ENCODE measurements around the gene RNF224. TPM values are rescaled to one million over a fixed set of nuclear protein-coding genes. Genes with fewer than 3 reads are reported as not detected.

RNF224 gene
- total and polyA plus RNA-seq, 2 of the 13 experiments (the other 11 are each of a cell fraction or from before 2014, with no cell fraction given): 0.09 TPM; not detected in 1

- TF ChIP-seq HNF4G (IDR thresholded peaks at IDR 0.05; ENCODE audit: borderline replicate concordance, low read depth, low read length): no peak
- TF ChIP-seq HNF4G (CRISPR knock-in tag; IDR thresholded peaks at IDR 0.05; ENCODE audit: borderline replicate concordance, low read depth): no peak
- peak; percentile 30; the same call in 1 of the 2 replicates for TF ChIP-seq ZNF605 (CRISPR knock-in tag; IDR thresholded peaks at IDR 0.05)
- no peak for TF ChIP-seq ZNF234 (CRISPR knock-in tag; conservative IDR thresholded peaks at IDR 0.05)
- TF ChIP-seq BRF2 (CRISPR knock-in tag; IDR thresholded peaks at IDR 0.05): no peak
- no peak for TF ChIP-seq ZNF24 (IDR thresholded peaks at IDR 0.05)
- TF ChIP-seq ZC3H4 (CRISPR knock-in tag; IDR thresholded peaks at IDR 0.05; ENCODE audit: borderline replicate concordance): no peak
- TF ChIP-seq ATAD3A (CRISPR knock-in tag; IDR thresholded peaks at IDR 0.05): no peak
- no peak for TF ChIP-seq ZNF382 (CRISPR knock-in tag; IDR thresholded peaks at IDR 0.05; ENCODE audit: borderline replicate concordance)
- no peak for TF ChIP-seq DDIT3 (CRISPR knock-in tag; IDR thresholded peaks at IDR 0.05)
- TF ChIP-seq ZNF574 (CRISPR knock-in tag; IDR thresholded peaks at IDR 0.05): no peak; the same call in 1 of the 2 replicates
- no peak; the same call in 1 of the 2 replicates for TF ChIP-seq ZNF761 (CRISPR knock-in tag; conservative IDR thresholded peaks at IDR 0.05)
- peak; percentile 34; the same call in 1 of the 2 replicates for TF ChIP-seq GABPB1 (CRISPR knock-in tag; IDR thresholded peaks at IDR 0.05)
- peak; percentile 43; the same call in 1 of the 2 replicates for TF ChIP-seq RXRA (CRISPR knock-in tag; IDR thresholded peaks at IDR 0.05)
- TF ChIP-seq EP300 (IDR thresholded peaks at IDR 0.05; ENCODE audit: low read depth in 2 of 2, low read length in 2 of 2): no peak
- TF ChIP-seq EP300 (CRISPR knock-in tag; IDR thresholded peaks at IDR 0.05; ENCODE audit: borderline replicate concordance): no peak
- 0 out of 2 replicates have a peak, but pooled peaks have one; percentile 39 for TF ChIP-seq GATAD1 (CRISPR knock-in tag; IDR thresholded peaks at IDR 0.05)
- no peak for TF ChIP-seq ZNF660 (CRISPR knock-in tag; IDR thresholded peaks at IDR 0.05; ENCODE audit: borderline replicate concordance, low read depth)
- no peak for TF ChIP-seq GPBP1L1 (CRISPR knock-in tag; IDR thresholded peaks at IDR 0.05)
- TF ChIP-seq NFE2L1 (CRISPR knock-in tag; IDR thresholded peaks at IDR 0.05; ENCODE audit: borderline replicate concordance): no peak
- TF ChIP-seq SMARCE1 (IDR thresholded peaks at IDR 0.05; ENCODE audit: borderline replicate concordance): no peak
- no peak for TF ChIP-seq NFATC3 (CRISPR knock-in tag; IDR thresholded peaks at IDR 0.05)
- no peak for TF ChIP-seq HNRNPK (IDR thresholded peaks at IDR 0.05; ENCODE audit: low read depth, low read length, poor library complexity, severe bottlenecking)
- 0 out of 2 replicates have a peak, but pooled peaks have one; percentile 27 for TF ChIP-seq ARHGAP35 (CRISPR knock-in tag; IDR thresholded peaks at IDR 0.05; ENCODE audit: borderline replicate concordance)
These were observed 26.7 kb downstream of the RNF224 start (continued) for GRCh38 chr9:137253717-137254623.
